Bronchial epithelial cell (primary cell): Measurements from ENCODE around the gene BPIFB3. TPM values are rescaled to one million over a fixed set of nuclear protein-coding genes. Genes with fewer than 3 reads are reported as not detected.
A peak's percentile ranks its signal among the peaks of the same experiment; 100 is the strongest.

ENCODE experiments used
- DNase-seq: peaks from one replicate; pipeline ENCODE4 v3.0.0-alpha.2; 2010; ENCODE audit warnings: low read depth
- FAIRE-seq: peaks from 2 replicates; lab custom pipeline; 2011; peaks lifted over from hg19 to GRCh38; lab: Jason Lieb, UNC
- H3K27me3 ChIP-seq: 2 replicates; pipeline ENCODE4 v1.5.1; 2011; ENCODE audit warnings: low read length; ENCODE audit not compliant: control insufficient read depth, insufficient read depth
- H3K36me3 ChIP-seq: 2 replicates; pipeline ENCODE4 v1.5.1; 2011; ENCODE audit warnings: low read length; ENCODE audit not compliant: control insufficient read depth, insufficient read depth
- H3K4me3 ChIP-seq: 2 replicates; pipeline ENCODE4 v1.5.1; 2011; ENCODE audit warnings: mild to moderate bottlenecking, low read depth, low read length, control low read depth
- total RNA-seq: library from RNA; depleted of rRNA; stranded (reverse); fragments of >200 nt; gene quantifications from 2 replicates; pipeline ENCODE4 v1.2.1, GENCODE V29; 2014
- TF ChIP-seq, protein P1 (sequence below): IDR thresholded peaks from 2 replicates; pipeline ENCODE4 v1.5.1; 2011; ENCODE audit warnings: mild to moderate bottlenecking, moderate library complexity, low read length, control low read depth, inconsistent platforms; ENCODE audit not compliant: insufficient read depth, severe bottlenecking

BPIFB3 gene
- total RNA-seq, 1 donor from 2014 or later: not detected

- DNase-seq: no peak
- Histone ChIP-seq H3K4me3 (no peak overlapping the region), H3K27me3 (peaks cover 1% of the 10 kb centered on the region), H3K36me3 (no peaks in the 10 kb centered on the region)
- no peak for FAIRE-seq
- TF ChIP-seq, protein P1, sequence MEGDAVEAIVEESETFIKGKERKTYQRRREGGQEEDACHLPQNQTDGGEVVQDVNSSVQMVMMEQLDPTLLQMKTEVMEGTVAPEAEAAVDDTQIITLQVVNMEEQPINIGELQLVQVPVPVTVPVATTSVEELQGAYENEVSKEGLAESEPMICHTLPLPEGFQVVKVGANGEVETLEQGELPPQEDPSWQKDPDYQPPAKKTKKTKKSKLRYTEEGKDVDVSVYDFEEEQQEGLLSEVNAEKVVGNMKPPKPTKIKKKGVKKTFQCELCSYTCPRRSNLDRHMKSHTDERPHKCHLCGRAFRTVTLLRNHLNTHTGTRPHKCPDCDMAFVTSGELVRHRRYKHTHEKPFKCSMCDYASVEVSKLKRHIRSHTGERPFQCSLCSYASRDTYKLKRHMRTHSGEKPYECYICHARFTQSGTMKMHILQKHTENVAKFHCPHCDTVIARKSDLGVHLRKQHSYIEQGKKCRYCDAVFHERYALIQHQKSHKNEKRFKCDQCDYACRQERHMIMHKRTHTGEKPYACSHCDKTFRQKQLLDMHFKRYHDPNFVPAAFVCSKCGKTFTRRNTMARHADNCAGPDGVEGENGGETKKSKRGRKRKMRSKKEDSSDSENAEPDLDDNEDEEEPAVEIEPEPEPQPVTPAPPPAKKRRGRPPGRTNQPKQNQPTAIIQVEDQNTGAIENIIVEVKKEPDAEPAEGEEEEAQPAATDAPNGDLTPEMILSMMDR: no peak
Observed at GRCh38 chr20:33072362-33072761, 18.7 kb downstream of the BPIFB3 start.

DNA sequence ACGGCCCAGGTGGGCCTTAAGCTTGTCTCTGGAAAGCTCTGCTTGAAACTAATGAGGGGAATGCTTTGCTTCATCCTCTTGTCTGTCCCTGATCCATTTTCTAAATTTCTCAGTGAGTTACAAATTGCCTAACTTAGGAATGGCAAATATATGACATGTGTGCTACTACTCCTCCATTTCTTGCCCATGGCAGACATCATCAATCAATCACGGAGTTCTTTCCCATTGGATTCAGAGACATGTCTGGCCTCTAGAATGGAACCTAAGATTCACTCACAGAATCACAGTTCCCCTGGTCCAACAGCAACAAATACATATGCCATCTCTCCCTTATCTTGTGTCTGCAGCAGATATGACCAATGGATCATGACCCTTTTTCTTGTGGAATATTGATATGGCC lies 19.1 kb downstream of the BPIFB3 start:
- TF ChIP-seq, protein P1: no peak
- DNase-seq (no peak), FAIRE-seq (no peak)
- H3K4me3 ChIP-seq: no peak overlapping the region
- peaks cover 4% of the 10 kb centered on the region for H3K27me3 ChIP-seq
- no peaks in the 10 kb centered on the region for H3K36me3 ChIP-seq

GRCh38 chr20:33074675-33075074 lies 21.0 kb downstream of the BPIFB3 start:
- FAIRE-seq (no peak), DNase-seq (no peak)
- Histone ChIP-seq H3K27me3 (peaks cover 5% of the 10 kb centered on the region), H3K36me3 (no peaks in the 10 kb centered on the region), H3K4me3 (no peak overlapping the region)
- TF ChIP-seq, protein P1: no peak

GRCh38 chr20:33075281-33075680 lies 21.6 kb downstream of the BPIFB3 start:
- TF ChIP-seq, protein P1: no peak
- peaks cover 5% of the 10 kb centered on the region for H3K27me3 ChIP-seq
- no peaks in the 10 kb centered on the region for H3K36me3 ChIP-seq
- no peak overlapping the region for H3K4me3 ChIP-seq
- DNase-seq (no peak), FAIRE-seq (no peak)

GRCh38 chr20:33076662-33077372 lies 23.1 kb downstream of the BPIFB3 start:
- Histone ChIP-seq H3K36me3 (no peaks in the 10 kb centered on the region), H3K27me3 (peaks cover 5% of the 10 kb centered on the region), H3K4me3 (no peak overlapping the region)
- no peak for FAIRE-seq
- peak; percentile 46 for DNase-seq
- TF ChIP-seq, protein P1: peak; percentile 65

GRCh38 chr20:33079259-33079658 lies 25.6 kb downstream of the BPIFB3 start, which contains the start of gene BPIFB4:
BPIFB4 (plus strand) TSS chr20:33079643; CDS start chr20:33081527, 1,884 bp downstream.
- Histone ChIP-seq H3K27me3 (peaks cover 4% of the 10 kb centered on the region), H3K36me3 (no peaks in the 10 kb centered on the region), H3K4me3 (no peak within 1 kb of the TSS)
- FAIRE-seq (no peak), DNase-seq (no peak)
- TF ChIP-seq, protein P1: no peak
